GDM1 (cell line): ENCODE data around the gene PHLDB3.
"Not testable (repeated sequence)": the region's sequence is repeated elsewhere in the genome, so short reads cannot be mapped to it uniquely, and the experiment has no call there.

Source experiments
- DNase-seq: peaks from one replicate; lab custom pipeline; 2025; lab: John Stamatoyannopoulos, UW

Gene PHLDB3

GRCh38 chr19:43444531-43445287 is 59.8 kb downstream of the PHLDB3 start:
- DNase-seq = no peak

GRCh38 chr19:43444091-43444490 is 60.5 kb downstream of the PHLDB3 start:
- DNase-seq = not testable (repeated sequence)

GRCh38 chr19:43441716-43442115 is 62.8 kb downstream of the PHLDB3 start:
- no peak for DNase-seq

- DNase-seq = no peak
Observed at GRCh38 chr19:43439709-43440063, 64.9 kb downstream of the PHLDB3 start.

- DNase-seq = peak; percentile 28
Observed at GRCh38 chr19:43439032-43439708, 65.4 kb downstream of the PHLDB3 start.

- no peak for DNase-seq
Observed at GRCh38 chr19:43438291-43439031, 66.1 kb downstream of the PHLDB3 start.

GRCh38 chr19:43437712-43438111 is 66.8 kb downstream of the PHLDB3 start:
- DNase-seq = no peak

GRCh38 chr19:43437284-43437683 is 67.3 kb downstream of the PHLDB3 start:
- DNase-seq = not testable (repeated sequence)

GRCh38 chr19:43435775-43436174 is 68.8 kb downstream of the PHLDB3 start:
- no peak for DNase-seq

- no peak for DNase-seq
Observed at GRCh38 chr19:43433689-43434088, 70.9 kb downstream of the PHLDB3 start.

- DNase-seq = no peak
Observed at GRCh38 chr19:43433358-43433673, 71.2 kb downstream of the PHLDB3 start.

- no peak for DNase-seq
Observed at GRCh38 chr19:43430976-43431375, 73.6 kb downstream of the PHLDB3 start.

GRCh38 chr19:43430142-43430710 is 74.3 kb downstream of the PHLDB3 start:
- no peak for DNase-seq

GRCh38 chr19:43429395-43429794 is 75.2 kb downstream of the PHLDB3 start:
- no peak for DNase-seq

- DNase-seq = no peak
Observed at GRCh38 chr19:43425567-43426392, 78.8 kb downstream of the PHLDB3 start.
